K562 (cell line): ENCODE results near the gene MID1IP1. TPM values are rescaled to one million over a fixed set of nuclear protein-coding genes. Genes with fewer than 3 reads are reported as not detected.

Experiments
- ARHGAP35 ChIP-seq: fragments of 450-650 bp; IDR thresholded peaks from 2 replicates; pipeline ENCODE4 v1.6.1; 2018; ENCODE audit not compliant: partially characterized antibody
- ATF4 ChIP-seq: fragments of 450-650 bp; formaldehyde crosslinking; IDR thresholded peaks from 2 replicates; pipeline ENCODE4 v1.4.0; 2022; ENCODE audit warnings: mild to moderate bottlenecking, moderate library complexity
- BRCA1 ChIP-seq, 2 experiments: fragments of 450-650 bp in 1 of 2; sonication (generic) in 1 of 2; formaldehyde crosslinking in 1 of 2; IDR thresholded peaks; 2 replicates each; pipeline versions ENCODE4 v1.5.0 to v1.6.1; 2017 to 2020; ENCODE audit warnings: mild to moderate bottlenecking in 1 of 2, missing genetic modification reagents in 1 of 2
- CCNT2 ChIP-seq: IDR thresholded peaks from 2 replicates; pipeline ENCODE4 v1.6.1; 2011; ENCODE audit warnings: borderline replicate concordance, low read depth, mild to moderate bottlenecking, moderate library complexity, mixed read lengths, low read length; ENCODE audit not compliant: insufficient read length; ENCODE audit errors: extremely low read depth
- JUN ChIP-seq, 2 experiments: sonication (generic) in 1 of 2; formaldehyde crosslinking in 1 of 2; IDR thresholded peaks; 2 replicates each; pipeline versions ENCODE4 v1.6.1 to v1.8.0; 2012 to 2022; ENCODE audit warnings: borderline replicate concordance in 2 of 2, mild to moderate bottlenecking in 2 of 2, improper control_type of control experiment in 1 of 2, low read depth in 1 of 2, low read length in 1 of 2, missing genetic modification reagents in 1 of 2
- MLX ChIP-seq, 2 experiments: fragments of 450-650 bp in 1 of 2; sonication (generic) in 1 of 2; formaldehyde crosslinking; conservative IDR thresholded peaks; 2 replicates each; pipeline versions ENCODE4 v1.4.0 to v1.8.1; 2020 to 2022; ENCODE audit warnings: mild to moderate bottlenecking in 1 of 2, missing genetic modification reagents in 1 of 2
- NCOA2 ChIP-seq, 2 experiments: fragments of 450-650 bp; IDR thresholded peaks; 2 replicates each; pipeline ENCODE4 v1.6.1; 2018; ENCODE audit warnings: mild to moderate bottlenecking in 2 of 2, moderate library complexity in 1 of 2; ENCODE audit not compliant: partially characterized antibody in 2 of 2
- RAD21 ChIP-seq, 2 experiments: fragments of 250-450 bp in 1 of 2; fragments of 450-650 bp in 1 of 2; sonication (Bioruptor Pico) in 1 of 2; formaldehyde crosslinking in 1 of 2; IDR thresholded peaks in 1 of 2; conservative IDR thresholded peaks in 1 of 2; 2 replicates each; pipeline versions ENCODE4 v1.4.0 to v1.8.0; 2020 to 2022; ENCODE audit warnings: mild to moderate bottlenecking in 2 of 2, moderate library complexity in 1 of 2
- SMAD3 ChIP-seq: fragments of 450-650 bp; formaldehyde crosslinking; conservative IDR thresholded peaks from 2 replicates; pipeline ENCODE4 v1.4.0; 2020; ENCODE audit warnings: mild to moderate bottlenecking
- SP1 ChIP-seq: sonication (generic); formaldehyde crosslinking; IDR thresholded peaks from 2 replicates; pipeline ENCODE4 v1.8.1; 2022; ENCODE audit warnings: mild to moderate bottlenecking, missing genetic modification reagents
- SP2 ChIP-seq: IDR thresholded peaks from 2 replicates; pipeline ENCODE4 v1.6.1; 2011; ENCODE audit warnings: mild to moderate bottlenecking, low read depth, low read length, moderate library complexity; ENCODE audit not compliant: poor library complexity, severe bottlenecking; ENCODE audit errors: extremely low read depth
- SREBF1 ChIP-seq: fragments of 150-350 bp; IDR thresholded peaks from 2 replicates; pipeline ENCODE4 v1.6.1; 2014; ENCODE audit warnings: antibody characterized with exemption, low read depth, low read length, borderline replicate concordance
- TBP ChIP-seq: optimal IDR thresholded peaks from 2 replicates; pipeline ENCODE3; 2011; ENCODE audit warnings: low read depth, low read length, improper control_type of control experiment
- ZFX ChIP-seq: sonication (generic); formaldehyde crosslinking; IDR thresholded peaks from 2 replicates; pipeline ENCODE4 v1.8.0; 2022; ENCODE audit warnings: mild to moderate bottlenecking, missing genetic modification reagents, moderate library complexity
- ZNF133 ChIP-seq: fragments of 250-450 bp; sonication (Bioruptor Pico); IDR thresholded peaks from 2 replicates; pipeline ENCODE4 v1.4.0; 2020; ENCODE audit warnings: mild to moderate bottlenecking
- ZNF695 ChIP-seq: fragments of 450-650 bp; formaldehyde crosslinking; IDR thresholded peaks from 2 replicates; pipeline ENCODE4 v1.4.0; 2020; ENCODE audit warnings: mild to moderate bottlenecking, moderate library complexity
- polyA plus RNA-seq, 8 experiments: library from polyadenylated mRNA; depleted of rRNA in 4 of 8; stranded (reverse) in 5 of 8; unstranded in 3 of 8; fragments of >200 nt; fragmentation: Nextera tagmentation in 2 of 8; fragmentation: Illumina TruSeq in 1 of 8; extraction: Ambion mirVana in 2 of 8; extraction: Trizol in 1 of 8; gene quantifications; 2 replicates each; pipeline versions ENCODE4 v1.2.1 to v1.2.3, GENCODE V29; 2011 to 2014; ENCODE audit warnings: inconsistent platforms in 1 of 8, missing spikeins in 1 of 8
- total RNA-seq, 7 experiments: library from RNA; depleted of rRNA in 6 of 7; stranded (reverse); fragments of >200 nt in 6 of 7; fragmentation: Illumina TruSeq in 2 of 7; extraction: Trizol in 2 of 7; gene quantifications; 2 replicates each; pipeline versions ENCODE4 v1.2.1 to v1.2.3, GENCODE V29; 2011 to 2021; ENCODE audit warnings: low replicate concordance in 1 of 7
- TF ChIP-seq, protein P1 (sequence below), 2 experiments: fragments of 450-650 bp; IDR thresholded peaks; 2 replicates each; pipeline ENCODE4 v1.6.1; 2016
- TF ChIP-seq, protein P2 (sequence below), 2 experiments: fragments of 450-650 bp; IDR thresholded peaks; 2 replicates each; pipeline ENCODE4 v1.6.1; 2018; ENCODE audit warnings: mild to moderate bottlenecking in 2 of 2, low read depth in 1 of 2; ENCODE audit not compliant: partially characterized antibody in 2 of 2

Gene MID1IP1
- total and polyA plus RNA-seq, 9 of the 15 experiments (the other 6 are each of a cell fraction or from before 2014, with no cell fraction given), result 0.51 to 102 (median 27.5) TPM

GRCh38 chrX:38841750-38842149 lies 40.5 kb downstream of the MID1IP1 start (continued):
- TF ChIP-seq ATF4 (CRISPR knock-in tag) (no peak), NCOA2 (IDR thresholded peaks at IDR 0.05; ENCODE audit: partially characterized antibody in 2 of 2) (no peak), BRCA1 (IDR thresholded peaks at IDR 0.05) (no peak), BRCA1 (CRISPR knock-in tag; IDR thresholded peaks at IDR 0.05) (no peak), ZNF133 (CRISPR knock-in tag) (no peak), CCNT2 (peak; percentile 54), SMAD3 (CRISPR knock-in tag) (no peak), ZFX (CRISPR knock-in tag) (peak; percentile 46; the same call in 1 of the 2 replicates), SREBF1 (no peak), MLX (CRISPR knock-in tag; conservative IDR thresholded peaks at IDR 0.05) (no peak), SP2 (no peak), TBP (no peak), JUN (IDR thresholded peaks at IDR 0.05; ENCODE audit: borderline replicate concordance, low read depth, low read length) (no peak), JUN (CRISPR knock-in tag; IDR thresholded peaks at IDR 0.05; ENCODE audit: borderline replicate concordance) (no peak), RAD21 (CRISPR knock-in tag; conservative IDR thresholded peaks at IDR 0.05 in 1 of 2, IDR thresholded peaks at IDR 0.05 in 1 of 2) (no peak), ZNF695 (no peak), SP1 (CRISPR knock-in tag) (no peak), ARHGAP35 (no peak)
- TF ChIP-seq, protein P1, sequence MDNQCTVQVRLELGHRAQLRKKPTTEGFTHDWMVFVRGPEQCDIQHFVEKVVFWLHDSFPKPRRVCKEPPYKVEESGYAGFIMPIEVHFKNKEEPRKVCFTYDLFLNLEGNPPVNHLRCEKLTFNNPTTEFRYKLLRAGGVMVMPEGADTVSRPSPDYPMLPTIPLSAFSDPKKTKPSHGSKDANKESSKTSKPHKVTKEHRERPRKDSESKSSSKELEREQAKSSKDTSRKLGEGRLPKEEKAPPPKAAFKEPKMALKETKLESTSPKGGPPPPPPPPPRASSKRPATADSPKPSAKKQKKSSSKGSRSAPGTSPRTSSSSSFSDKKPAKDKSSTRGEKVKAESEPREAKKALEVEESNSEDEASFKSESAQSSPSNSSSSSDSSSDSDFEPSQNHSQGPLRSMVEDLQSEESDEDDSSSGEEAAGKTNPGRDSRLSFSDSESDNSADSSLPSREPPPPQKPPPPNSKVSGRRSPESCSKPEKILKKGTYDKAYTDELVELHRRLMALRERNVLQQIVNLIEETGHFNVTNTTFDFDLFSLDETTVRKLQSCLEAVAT (IDR thresholded peaks at IDR 0.05), result no peak
- TF ChIP-seq, protein P2, sequence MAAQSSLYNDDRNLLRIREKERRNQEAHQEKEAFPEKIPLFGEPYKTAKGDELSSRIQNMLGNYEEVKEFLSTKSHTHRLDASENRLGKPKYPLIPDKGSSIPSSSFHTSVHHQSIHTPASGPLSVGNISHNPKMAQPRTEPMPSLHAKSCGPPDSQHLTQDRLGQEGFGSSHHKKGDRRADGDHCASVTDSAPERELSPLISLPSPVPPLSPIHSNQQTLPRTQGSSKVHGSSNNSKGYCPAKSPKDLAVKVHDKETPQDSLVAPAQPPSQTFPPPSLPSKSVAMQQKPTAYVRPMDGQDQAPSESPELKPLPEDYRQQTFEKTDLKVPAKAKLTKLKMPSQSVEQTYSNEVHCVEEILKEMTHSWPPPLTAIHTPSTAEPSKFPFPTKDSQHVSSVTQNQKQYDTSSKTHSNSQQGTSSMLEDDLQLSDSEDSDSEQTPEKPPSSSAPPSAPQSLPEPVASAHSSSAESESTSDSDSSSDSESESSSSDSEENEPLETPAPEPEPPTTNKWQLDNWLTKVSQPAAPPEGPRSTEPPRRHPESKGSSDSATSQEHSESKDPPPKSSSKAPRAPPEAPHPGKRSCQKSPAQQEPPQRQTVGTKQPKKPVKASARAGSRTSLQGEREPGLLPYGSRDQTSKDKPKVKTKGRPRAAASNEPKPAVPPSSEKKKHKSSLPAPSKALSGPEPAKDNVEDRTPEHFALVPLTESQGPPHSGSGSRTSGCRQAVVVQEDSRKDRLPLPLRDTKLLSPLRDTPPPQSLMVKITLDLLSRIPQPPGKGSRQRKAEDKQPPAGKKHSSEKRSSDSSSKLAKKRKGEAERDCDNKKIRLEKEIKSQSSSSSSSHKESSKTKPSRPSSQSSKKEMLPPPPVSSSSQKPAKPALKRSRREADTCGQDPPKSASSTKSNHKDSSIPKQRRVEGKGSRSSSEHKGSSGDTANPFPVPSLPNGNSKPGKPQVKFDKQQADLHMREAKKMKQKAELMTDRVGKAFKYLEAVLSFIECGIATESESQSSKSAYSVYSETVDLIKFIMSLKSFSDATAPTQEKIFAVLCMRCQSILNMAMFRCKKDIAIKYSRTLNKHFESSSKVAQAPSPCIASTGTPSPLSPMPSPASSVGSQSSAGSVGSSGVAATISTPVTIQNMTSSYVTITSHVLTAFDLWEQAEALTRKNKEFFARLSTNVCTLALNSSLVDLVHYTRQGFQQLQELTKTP (IDR thresholded peaks at IDR 0.05; ENCODE audit: low read depth in 1 of 2, partially characterized antibody in 2 of 2), result no peak
